ENCODE results near the gene PRKG1.

Gene PRKG1

DNA sequence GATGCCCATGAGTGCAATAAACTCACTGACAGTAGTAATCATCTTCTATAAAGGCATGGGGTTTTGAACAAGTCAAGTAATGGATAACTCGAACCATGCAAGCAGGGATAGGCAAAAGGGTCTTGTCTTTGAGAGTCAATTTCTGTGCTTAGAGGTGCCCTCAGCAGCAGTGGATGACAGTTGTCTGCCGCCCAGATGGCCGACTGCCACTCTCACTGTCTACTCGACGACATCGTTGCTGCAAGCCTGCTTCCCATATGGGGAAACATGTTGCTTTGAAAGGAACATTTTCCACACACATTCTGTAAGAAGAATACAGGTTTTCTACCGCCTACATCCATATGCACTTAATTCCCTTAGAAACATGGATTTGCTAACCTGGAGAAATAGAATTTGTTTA lies 1003.5 kb downstream of the PRKG1 start:
- Histone ChIP-seq H3K9me3 (no peaks in the 10 kb centered on the region), H3K27me3 (ENCODE audit: low read depth) (no peaks in the 10 kb centered on the region), H3K4me1 (no peaks in the 10 kb centered on the region), H3K36me3 (replicated peaks) (no peaks in the 10 kb centered on the region), H3K4me3 (no peak overlapping the region)
- DNase-seq (ENCODE audit: low spot score in 2 of 2), result no peak
- in situ Hi-C loops (cut with MboI; ENCODE audit: low sequenced_read_pairs), result no loop called here

DNA sequence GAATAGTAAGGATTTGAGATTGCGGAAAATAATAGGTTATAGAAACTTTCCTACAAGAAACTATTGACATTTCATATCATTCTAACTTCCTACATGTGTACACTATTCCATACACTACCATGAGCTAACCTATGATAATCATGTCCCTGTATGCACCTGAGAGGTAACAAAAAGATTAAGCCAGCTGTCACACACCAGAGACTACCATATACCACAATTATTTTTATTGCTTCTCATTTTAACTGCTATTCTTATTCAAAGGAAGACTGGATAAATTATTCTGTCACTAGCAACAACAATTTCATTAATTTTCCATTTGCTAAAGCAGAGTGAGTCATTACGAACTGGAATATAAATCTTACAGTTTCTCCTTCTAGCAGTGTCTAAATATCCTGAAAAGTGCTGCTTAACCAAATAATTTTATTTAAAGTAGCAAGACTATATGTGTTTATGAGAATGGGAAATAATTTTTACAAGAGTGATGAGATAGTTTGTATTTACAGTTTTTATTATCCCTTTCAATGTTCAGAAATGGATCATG lies 1004.2 kb downstream of the PRKG1 start:
- Histone ChIP-seq H3K9me3 (no peaks in the 10 kb centered on the region), H3K4me1 (no peaks in the 10 kb centered on the region), H3K27me3 (ENCODE audit: low read depth) (no peaks in the 10 kb centered on the region; the same call in 1 of the 2 replicates), H3K4me3 (no peak overlapping the region), H3K36me3 (replicated peaks) (no peaks in the 10 kb centered on the region)
- in situ Hi-C loops (cut with MboI; ENCODE audit: low sequenced_read_pairs), result no loop called here
- no peak for DNase-seq (ENCODE audit: low spot score in 2 of 2)

DNA sequence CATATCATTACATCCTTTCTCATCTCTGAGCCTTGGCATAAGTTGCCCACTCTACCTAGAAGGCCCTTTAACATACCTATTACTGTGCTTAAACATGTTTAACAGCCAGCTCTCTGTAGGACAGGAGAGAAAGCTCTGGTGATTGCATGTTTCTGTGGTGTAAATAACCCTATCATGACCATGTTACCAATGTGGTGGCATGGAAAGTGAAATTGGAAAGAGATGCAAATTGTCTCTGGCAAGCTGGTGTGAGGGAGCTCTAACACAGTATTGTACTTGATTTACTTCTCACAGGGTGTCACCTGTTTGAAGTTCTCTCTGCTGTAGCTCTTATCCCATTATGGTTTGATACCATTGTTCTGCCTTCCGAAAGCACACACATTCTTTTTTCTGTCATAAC lies 1008.0 kb downstream of the PRKG1 start:
- Histone ChIP-seq H3K27me3 (ENCODE audit: low read depth) (no peaks in the 10 kb centered on the region; the same call in none of the 2 replicates), H3K9me3 (no peaks in the 10 kb centered on the region), H3K36me3 (replicated peaks) (no peaks in the 10 kb centered on the region), H3K4me3 (no peak overlapping the region), H3K4me1 (no peaks in the 10 kb centered on the region)
- in situ Hi-C loops (cut with MboI; ENCODE audit: low sequenced_read_pairs), result no loop called here
- DNase-seq (ENCODE audit: low spot score in 2 of 2), result no peak

DNA sequence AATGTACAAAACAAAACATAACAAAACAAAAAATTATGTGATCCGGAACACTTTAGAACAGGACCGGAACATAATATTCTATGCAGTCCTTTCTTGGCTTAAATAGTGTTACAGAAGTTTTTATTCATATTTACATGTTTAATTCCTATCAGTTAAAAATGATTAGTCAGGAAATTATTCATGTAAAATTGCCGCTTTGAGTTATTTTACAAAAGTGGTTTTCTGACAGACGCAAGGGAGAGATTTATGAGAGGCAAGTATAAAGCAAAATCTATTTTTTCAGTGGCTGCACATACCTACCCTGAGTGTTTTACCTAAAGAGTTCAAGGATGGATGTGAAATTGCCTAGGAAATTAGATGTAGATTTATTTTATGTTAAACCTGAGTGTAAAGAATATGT lies 1009.1 kb downstream of the PRKG1 start:
- Histone ChIP-seq H3K9me3 (no peaks in the 10 kb centered on the region), H3K4me1 (no peaks in the 10 kb centered on the region), H3K4me3 (no peak overlapping the region), H3K27me3 (ENCODE audit: low read depth) (no peaks in the 10 kb centered on the region; the same call in none of the 2 replicates), H3K36me3 (replicated peaks) (no peaks in the 10 kb centered on the region)
- DNase-seq (ENCODE audit: low spot score in 2 of 2), result no peak
- in situ Hi-C loops (cut with MboI; ENCODE audit: low sequenced_read_pairs), result no loop called here

DNA sequence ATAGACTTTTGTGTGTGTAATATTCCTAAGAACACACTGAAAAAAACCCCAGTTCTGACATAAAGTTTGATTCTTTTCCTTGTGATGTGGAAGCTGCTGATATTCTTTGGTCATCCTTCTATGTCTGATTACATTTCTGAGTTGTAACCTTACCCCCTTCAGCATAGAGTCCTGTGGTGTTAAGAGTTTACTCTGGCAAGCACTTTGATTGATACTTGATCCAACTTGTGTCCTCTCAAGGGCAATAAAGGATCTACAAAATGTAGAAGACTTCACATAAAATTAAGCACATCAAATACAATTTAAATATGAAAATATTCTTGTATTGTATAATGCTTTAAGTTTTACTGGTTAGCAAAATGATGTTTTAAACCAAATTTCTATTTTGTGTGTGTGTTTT lies 1018.1 kb downstream of the PRKG1 start:
- Histone ChIP-seq H3K36me3 (replicated peaks) (no peaks in the 10 kb centered on the region), H3K4me1 (no peaks in the 10 kb centered on the region), H3K4me3 (no peak overlapping the region), H3K27me3 (ENCODE audit: low read depth) (0 out of 2 replicates have a peak, but pooled peaks cover 2% of the 10 kb centered on the region), H3K9me3 (no peaks in the 10 kb centered on the region)
- DNase-seq (ENCODE audit: low spot score in 2 of 2), result no peak
- in situ Hi-C loops (cut with MboI; ENCODE audit: low sequenced_read_pairs), result no loop called here

DNA sequence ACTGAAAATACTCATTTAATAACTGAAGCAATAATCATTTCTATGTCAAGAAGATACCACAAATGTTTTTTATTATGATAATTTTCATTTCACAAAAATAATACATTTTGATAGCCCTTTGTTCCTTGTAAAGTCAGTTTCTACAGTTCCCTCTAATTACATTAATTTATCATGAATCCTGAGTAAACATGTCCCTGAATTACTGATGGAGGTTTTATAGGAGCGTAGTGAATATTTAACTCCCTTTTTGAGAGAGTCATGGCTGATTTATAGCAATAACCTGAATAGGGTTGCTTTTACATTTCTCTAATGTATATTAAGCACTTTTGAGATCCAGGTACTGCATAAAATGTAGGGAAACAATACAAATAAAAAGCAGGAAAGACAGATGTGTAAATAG lies 1023.8 kb downstream of the PRKG1 start:
- no peaks in the 10 kb centered on the region for H3K27me3 ChIP-seq (ENCODE audit: low read depth)
- no peak for DNase-seq (ENCODE audit: low spot score in 2 of 2)
- H3K36me3 ChIP-seq (replicated peaks), result no peaks in the 10 kb centered on the region
- H3K4me1 ChIP-seq, result no peaks in the 10 kb centered on the region
- in situ Hi-C loops (cut with MboI; ENCODE audit: low sequenced_read_pairs), result no loop called here
- H3K4me3 ChIP-seq, result no peak overlapping the region
- H3K9me3 ChIP-seq, result no peaks in the 10 kb centered on the region

DNA sequence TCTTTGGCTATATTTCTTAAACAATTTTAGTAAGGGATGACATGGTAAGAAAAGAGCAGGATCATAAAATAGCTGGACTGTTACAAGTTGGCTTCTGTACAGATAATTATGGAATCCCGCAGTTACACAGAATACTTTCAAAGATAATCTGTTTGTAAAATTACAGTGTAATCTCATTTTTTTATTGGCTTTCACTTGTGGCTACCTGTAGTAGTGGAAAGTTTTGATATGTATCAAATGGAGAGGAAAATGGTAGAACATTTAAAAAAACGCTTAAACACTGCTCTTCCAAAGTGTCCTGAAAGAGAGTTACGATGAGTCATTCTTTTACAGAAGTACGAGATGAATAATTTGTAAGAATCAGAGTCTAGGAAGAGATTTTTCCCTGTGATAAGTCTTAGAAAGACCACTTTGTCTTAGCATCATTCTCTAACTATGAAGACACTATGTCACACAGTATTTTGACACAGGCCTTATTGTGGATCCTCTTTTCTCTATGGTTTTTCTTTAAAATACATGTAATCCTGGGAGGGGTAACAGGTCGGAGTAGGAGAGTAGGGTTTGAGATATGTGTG lies 1024.8 kb downstream of the PRKG1 start:
- in situ Hi-C loops (cut with MboI; ENCODE audit: low sequenced_read_pairs), result no loop called here
- Histone ChIP-seq H3K4me3 (no peak overlapping the region), H3K36me3 (replicated peaks) (no peaks in the 10 kb centered on the region), H3K4me1 (no peaks in the 10 kb centered on the region), H3K9me3 (no peaks in the 10 kb centered on the region), H3K27me3 (ENCODE audit: low read depth) (no peaks in the 10 kb centered on the region)
- DNase-seq (ENCODE audit: low spot score in 2 of 2), result no peak

DNA sequence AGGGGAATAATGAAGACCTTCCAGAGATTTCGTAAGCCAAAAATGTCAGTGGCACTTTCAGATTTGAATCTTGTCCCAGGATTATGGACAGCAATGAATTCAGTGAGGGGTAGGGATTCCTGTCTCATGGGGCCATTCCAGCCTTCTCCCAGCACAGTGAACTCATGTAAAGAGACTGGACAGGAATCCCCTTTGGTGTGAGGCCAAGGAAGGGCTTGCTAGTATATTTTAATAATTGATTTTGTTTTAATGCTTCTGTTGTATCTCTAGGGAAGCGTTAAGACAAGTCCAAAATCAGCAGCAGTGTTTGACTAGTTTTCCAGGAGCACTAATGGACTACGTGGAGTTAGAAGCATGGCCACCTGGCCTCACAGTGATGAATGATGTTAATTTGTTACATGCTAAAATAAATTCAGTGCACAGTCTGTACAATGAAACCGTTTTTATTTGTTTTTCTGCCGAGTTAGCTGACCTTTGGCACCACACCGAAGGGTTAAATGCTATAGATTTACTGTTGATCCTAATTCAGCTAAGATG lies 1025.8 kb downstream of the PRKG1 start:
- Histone ChIP-seq H3K4me3 (no peak overlapping the region), H3K4me1 (no peaks in the 10 kb centered on the region), H3K9me3 (no peaks in the 10 kb centered on the region), H3K36me3 (replicated peaks) (no peaks in the 10 kb centered on the region), H3K27me3 (ENCODE audit: low read depth) (no peaks in the 10 kb centered on the region)
- DNase-seq (ENCODE audit: low spot score in 2 of 2), result no peak
- in situ Hi-C loops (cut with MboI; ENCODE audit: low sequenced_read_pairs), result no loop called here

DNA sequence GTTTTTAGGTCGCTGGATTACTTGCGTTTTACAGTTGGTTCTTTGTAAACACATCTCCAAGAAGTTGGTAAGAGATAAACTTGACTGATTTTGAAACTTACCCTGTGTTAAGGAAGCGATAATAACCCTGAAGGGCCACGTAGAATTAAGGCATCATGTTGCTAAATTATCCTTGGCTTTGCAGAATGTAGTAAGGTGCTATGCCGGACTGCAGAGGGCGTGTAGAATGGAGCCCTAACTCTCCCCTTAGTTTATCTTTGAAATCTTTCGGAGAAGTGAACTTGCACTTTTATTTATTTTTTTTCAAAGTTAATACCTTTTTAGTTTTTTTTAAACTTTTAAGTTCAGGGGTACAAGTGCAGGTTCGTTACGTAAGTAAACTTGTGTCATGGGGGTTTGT lies 1031.0 kb downstream of the PRKG1 start:
- in situ Hi-C loops (cut with MboI; ENCODE audit: low sequenced_read_pairs), result no loop called here
- H3K4me3 ChIP-seq, result no peak overlapping the region
- no peaks in the 10 kb centered on the region for H3K27me3 ChIP-seq (ENCODE audit: low read depth)
- no peaks in the 10 kb centered on the region for H3K9me3 ChIP-seq
- DNase-seq (ENCODE audit: low spot score in 2 of 2), result no peak
- no peaks in the 10 kb centered on the region for H3K4me1 ChIP-seq
- H3K36me3 ChIP-seq (replicated peaks), result no peaks in the 10 kb centered on the region

DNA sequence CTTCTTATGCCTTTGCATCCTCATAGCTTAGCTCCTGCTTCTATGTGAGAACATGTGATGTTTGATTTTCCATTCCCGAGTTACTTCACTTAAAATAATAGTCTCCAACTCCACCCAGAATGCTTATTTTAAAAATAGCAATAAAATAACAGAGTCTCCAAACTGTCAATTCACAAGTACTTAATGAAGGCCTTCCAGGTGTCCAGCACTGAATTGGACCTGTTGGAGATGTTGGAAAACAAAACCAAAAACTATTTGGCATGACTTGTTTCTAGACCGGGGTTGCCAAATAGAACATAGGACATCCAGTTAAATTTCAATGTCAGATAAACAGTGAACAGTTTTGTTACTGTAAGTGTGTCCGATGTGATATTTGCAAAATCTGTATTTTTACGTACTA lies 1031.7 kb downstream of the PRKG1 start:
- in situ Hi-C loops (cut with MboI; ENCODE audit: low sequenced_read_pairs), result no loop called here
- no peaks in the 10 kb centered on the region for H3K4me1 ChIP-seq
- H3K27me3 ChIP-seq (ENCODE audit: low read depth), result no peaks in the 10 kb centered on the region
- H3K36me3 ChIP-seq (replicated peaks), result no peaks in the 10 kb centered on the region
- no peak overlapping the region for H3K4me3 ChIP-seq
- H3K9me3 ChIP-seq, result no peaks in the 10 kb centered on the region
- no peak for DNase-seq (ENCODE audit: low spot score in 2 of 2)

DNA sequence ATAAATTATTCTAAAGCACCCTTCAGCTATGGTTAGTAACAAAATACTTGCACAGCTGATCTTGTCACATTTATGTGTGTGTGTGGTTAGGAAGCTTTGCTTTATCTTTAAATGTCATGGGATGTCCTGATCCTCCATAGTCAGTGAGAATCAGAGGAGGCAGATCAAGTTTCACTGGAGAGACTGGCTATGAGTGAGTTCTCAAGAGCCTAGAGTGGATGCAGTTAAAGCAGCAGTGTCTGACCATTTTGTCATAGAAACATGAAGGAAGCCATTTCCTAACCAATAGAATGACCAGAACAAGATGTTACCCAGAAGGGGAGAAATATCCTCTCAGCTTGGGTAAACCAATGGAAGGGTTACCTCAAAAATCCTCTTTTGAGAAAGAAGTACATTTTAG lies 1032.6 kb downstream of the PRKG1 start:
- Histone ChIP-seq H3K36me3 (replicated peaks) (no peaks in the 10 kb centered on the region), H3K27me3 (ENCODE audit: low read depth) (no peaks in the 10 kb centered on the region), H3K4me1 (no peaks in the 10 kb centered on the region), H3K9me3 (no peaks in the 10 kb centered on the region), H3K4me3 (no peak overlapping the region)
- in situ Hi-C loops (cut with MboI; ENCODE audit: low sequenced_read_pairs), result no loop called here
- no peak for DNase-seq (ENCODE audit: low spot score in 2 of 2)

DNA sequence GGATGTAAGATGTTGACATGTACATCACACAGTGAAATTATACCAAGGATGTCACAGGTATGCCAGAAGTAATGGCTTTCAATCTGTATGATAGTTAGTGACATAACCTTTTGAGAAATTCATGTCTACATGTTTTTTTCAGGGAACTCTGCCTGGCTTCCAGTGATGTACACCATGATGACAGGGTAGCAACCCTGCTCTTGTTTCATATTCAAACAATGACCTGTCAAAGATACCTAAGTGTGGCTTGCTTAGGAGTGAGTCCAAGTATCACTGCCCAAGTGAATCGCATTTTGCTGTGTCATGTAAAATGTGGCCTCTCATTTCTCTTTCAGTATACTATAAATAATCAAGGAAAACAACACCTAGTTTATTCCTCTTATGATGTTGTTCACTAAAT lies 1033.9 kb downstream of the PRKG1 start:
- H3K9me3 ChIP-seq, result no peaks in the 10 kb centered on the region
- no peaks in the 10 kb centered on the region for H3K27me3 ChIP-seq (ENCODE audit: low read depth)
- no peaks in the 10 kb centered on the region for H3K36me3 ChIP-seq (replicated peaks)
- no peaks in the 10 kb centered on the region for H3K4me1 ChIP-seq
- no peak for DNase-seq (ENCODE audit: low spot score in 2 of 2)
- in situ Hi-C loops (cut with MboI; ENCODE audit: low sequenced_read_pairs), result no loop called here
- H3K4me3 ChIP-seq, result no peak overlapping the region

DNA sequence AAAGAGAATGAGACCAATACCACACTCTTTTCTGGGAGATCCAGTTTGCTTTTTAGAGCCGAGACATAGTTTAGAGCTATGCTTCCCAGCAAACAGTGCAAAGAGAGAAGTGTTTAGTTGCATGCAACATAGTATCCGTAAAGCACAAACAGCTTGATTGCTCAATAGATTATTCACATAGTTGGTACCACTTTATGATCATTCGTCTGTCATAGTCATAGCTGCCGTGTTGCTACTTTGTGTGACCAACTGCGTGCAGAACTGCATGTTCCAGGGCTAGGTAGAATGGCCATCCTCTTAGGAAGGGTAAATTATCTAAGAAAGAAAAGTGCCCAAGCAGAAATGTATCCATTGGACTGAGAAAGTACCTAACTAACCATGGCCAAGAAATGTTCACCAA lies 1036.3 kb downstream of the PRKG1 start:
- H3K36me3 ChIP-seq (replicated peaks), result no peaks in the 10 kb centered on the region
- no peak for DNase-seq (ENCODE audit: low spot score in 2 of 2)
- H3K9me3 ChIP-seq, result no peaks in the 10 kb centered on the region
- H3K4me3 ChIP-seq, result no peak overlapping the region
- in situ Hi-C loops (cut with MboI; ENCODE audit: low sequenced_read_pairs), result no loop called here
- H3K4me1 ChIP-seq, result no peaks in the 10 kb centered on the region
- H3K27me3 ChIP-seq (ENCODE audit: low read depth), result no peaks in the 10 kb centered on the region

DNA sequence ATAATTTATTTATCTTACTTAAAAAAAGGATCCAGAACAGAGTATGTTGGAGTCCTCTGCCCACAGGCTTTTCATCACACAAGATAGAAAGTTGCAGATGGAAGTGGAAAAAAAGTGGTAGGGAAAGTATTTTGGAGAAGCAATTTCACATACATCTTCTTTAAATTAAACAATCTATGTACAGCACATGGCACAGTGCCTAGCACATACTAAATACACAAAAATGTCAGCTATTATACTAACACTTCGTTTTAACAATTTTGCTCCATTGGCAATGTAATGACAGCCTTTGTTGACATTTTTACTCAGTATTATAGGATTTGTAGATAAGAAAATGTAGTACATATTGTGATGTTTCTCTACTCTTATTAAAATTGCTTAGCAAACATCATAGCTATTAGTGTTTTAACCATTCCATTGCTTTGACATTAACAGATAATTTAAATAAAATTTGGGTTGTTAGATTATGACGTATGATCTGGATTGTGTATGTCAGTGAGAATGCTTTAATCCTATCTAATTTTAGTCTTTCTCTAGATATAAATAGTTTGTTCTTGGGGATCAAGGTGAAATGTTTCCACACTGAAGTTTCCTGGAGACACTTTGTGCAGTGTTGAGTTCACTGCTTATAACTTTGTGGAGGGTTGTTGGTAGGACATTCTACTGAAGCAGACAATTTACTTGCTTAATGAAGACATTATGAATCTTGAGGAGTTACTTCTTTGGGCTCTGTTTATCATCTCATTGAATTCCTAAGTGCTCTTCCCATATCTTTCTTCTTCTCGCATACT lies 1037.0 kb downstream of the PRKG1 start:
- DNase-seq (ENCODE audit: low spot score in 2 of 2), result no peak
- Histone ChIP-seq H3K27me3 (ENCODE audit: low read depth) (no peaks in the 10 kb centered on the region), H3K9me3 (no peaks in the 10 kb centered on the region), H3K4me3 (no peak overlapping the region), H3K4me1 (no peaks in the 10 kb centered on the region), H3K36me3 (replicated peaks) (no peaks in the 10 kb centered on the region)
- in situ Hi-C loops (cut with MboI; ENCODE audit: low sequenced_read_pairs), result no loop called here

Data from HAP-1 (cell line).